ENCODE results near the gene INMT. TPM values are rescaled to one million over a fixed set of nuclear protein-coding genes. Genes with fewer than 3 reads are reported as not detected.

The INMT gene
- total RNA-seq, 2 experiments from 2014 or later, result 0.08 TPM; not detected in 1

- H3K27ac Mint-ChIP-seq, result no peak overlapping the region
- H3K27me3 Mint-ChIP-seq, result no peaks in the 10 kb centered on the region
- H3K4me3 Mint-ChIP-seq, result no peak overlapping the region
- H3K4me1 Mint-ChIP-seq, result peaks cover 15% of the 10 kb centered on the region
- H3K9me3 Mint-ChIP-seq, result no peaks in the 10 kb centered on the region
- no peak for DNase-seq
- no peaks in the 10 kb centered on the region for H3K36me3 Mint-ChIP-seq
Measured at GRCh38 chr7:30800785-30801252, 48.9 kb downstream of the INMT start.

GRCh38 chr7:30802812-30803211, 50.9 kb downstream of the INMT start:
- no peak overlapping the region for H3K4me3 Mint-ChIP-seq
- no peaks in the 10 kb centered on the region for H3K9me3 Mint-ChIP-seq
- H3K36me3 Mint-ChIP-seq, result no peaks in the 10 kb centered on the region

GRCh38 chr7:30804078-30804661, 52.2 kb downstream of the INMT start:
- no peaks in the 10 kb centered on the region for H3K4me1 Mint-ChIP-seq

More at GRCh38 chr7:30802812-30803211, 50.9 kb downstream of the INMT start:
- Mint-ChIP-seq H3K27me3 (no peaks in the 10 kb centered on the region), H3K4me1 (no peaks in the 10 kb centered on the region), H3K27ac (no peak overlapping the region)
- DNase-seq, result no peak

GRCh38 chr7:30805081-30805691, 53.3 kb downstream of the INMT start:
- Mint-ChIP-seq H3K36me3 (no peaks in the 10 kb centered on the region), H3K27ac (no peak overlapping the region), H3K4me1 (no peaks in the 10 kb centered on the region), H3K27me3 (no peaks in the 10 kb centered on the region), H3K9me3 (no peaks in the 10 kb centered on the region), H3K4me3 (no peak overlapping the region)
- DNase-seq, result no peak

More at GRCh38 chr7:30804078-30804661, 52.2 kb downstream of the INMT start:
- Mint-ChIP-seq H3K27ac (no peak overlapping the region), H3K4me3 (no peak overlapping the region), H3K27me3 (no peaks in the 10 kb centered on the region), H3K9me3 (no peaks in the 10 kb centered on the region), H3K36me3 (no peaks in the 10 kb centered on the region)
- no peak for DNase-seq

- Mint-ChIP-seq H3K36me3 (no peaks in the 10 kb centered on the region), H3K27me3 (no peaks in the 10 kb centered on the region), H3K27ac (no peak overlapping the region), H3K4me3 (no peak overlapping the region), H3K4me1 (no peaks in the 10 kb centered on the region), H3K9me3 (no peaks in the 10 kb centered on the region)
- DNase-seq, result no peak
Measured at GRCh38 chr7:30805931-30806330, 54.0 kb downstream of the INMT start.

Other genes starting within 250 kb of the INMT start
- 10 to 100 TPM; 91.4 to 93.3 TPM for gene GGCT, start 247.3 kb upstream of the INMT start, total RNA-seq
- 100 to 1,000 TPM; 366 to 384 TPM for gene GARS1, start 157.3 kb upstream of the INMT start, total RNA-seq
- not detected for gene CRHR2, start 69.7 kb upstream of the INMT start, total RNA-seq
- gene MINDY4, start 19.3 kb downstream of the INMT start, total RNA-seq, result 1 to 10 TPM; 1.6 to 2.0 TPM
- gene AQP1, start 159.7 kb downstream of the INMT start, total RNA-seq, result under 1 TPM; 0.10 TPM
- gene GHRHR, start 211.8 kb downstream of the INMT start, total RNA-seq, result not detected

Data from activated naive CD8-positive, alpha-beta T cell treated with anti-CD3 and anti-CD28 coated beads for 36 hours (primary cell).